ENCODE measurements around the gene CHERP.
A peak's percentile ranks its signal among the peaks of the same experiment; 100 is the strongest.

Gene CHERP, protein sequence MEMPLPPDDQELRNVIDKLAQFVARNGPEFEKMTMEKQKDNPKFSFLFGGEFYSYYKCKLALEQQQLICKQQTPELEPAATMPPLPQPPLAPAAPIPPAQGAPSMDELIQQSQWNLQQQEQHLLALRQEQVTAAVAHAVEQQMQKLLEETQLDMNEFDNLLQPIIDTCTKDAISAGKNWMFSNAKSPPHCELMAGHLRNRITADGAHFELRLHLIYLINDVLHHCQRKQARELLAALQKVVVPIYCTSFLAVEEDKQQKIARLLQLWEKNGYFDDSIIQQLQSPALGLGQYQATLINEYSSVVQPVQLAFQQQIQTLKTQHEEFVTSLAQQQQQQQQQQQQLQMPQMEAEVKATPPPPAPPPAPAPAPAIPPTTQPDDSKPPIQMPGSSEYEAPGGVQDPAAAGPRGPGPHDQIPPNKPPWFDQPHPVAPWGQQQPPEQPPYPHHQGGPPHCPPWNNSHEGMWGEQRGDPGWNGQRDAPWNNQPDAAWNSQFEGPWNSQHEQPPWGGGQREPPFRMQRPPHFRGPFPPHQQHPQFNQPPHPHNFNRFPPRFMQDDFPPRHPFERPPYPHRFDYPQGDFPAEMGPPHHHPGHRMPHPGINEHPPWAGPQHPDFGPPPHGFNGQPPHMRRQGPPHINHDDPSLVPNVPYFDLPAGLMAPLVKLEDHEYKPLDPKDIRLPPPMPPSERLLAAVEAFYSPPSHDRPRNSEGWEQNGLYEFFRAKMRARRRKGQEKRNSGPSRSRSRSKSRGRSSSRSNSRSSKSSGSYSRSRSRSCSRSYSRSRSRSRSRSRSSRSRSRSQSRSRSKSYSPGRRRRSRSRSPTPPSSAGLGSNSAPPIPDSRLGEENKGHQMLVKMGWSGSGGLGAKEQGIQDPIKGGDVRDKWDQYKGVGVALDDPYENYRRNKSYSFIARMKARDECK

DNA sequence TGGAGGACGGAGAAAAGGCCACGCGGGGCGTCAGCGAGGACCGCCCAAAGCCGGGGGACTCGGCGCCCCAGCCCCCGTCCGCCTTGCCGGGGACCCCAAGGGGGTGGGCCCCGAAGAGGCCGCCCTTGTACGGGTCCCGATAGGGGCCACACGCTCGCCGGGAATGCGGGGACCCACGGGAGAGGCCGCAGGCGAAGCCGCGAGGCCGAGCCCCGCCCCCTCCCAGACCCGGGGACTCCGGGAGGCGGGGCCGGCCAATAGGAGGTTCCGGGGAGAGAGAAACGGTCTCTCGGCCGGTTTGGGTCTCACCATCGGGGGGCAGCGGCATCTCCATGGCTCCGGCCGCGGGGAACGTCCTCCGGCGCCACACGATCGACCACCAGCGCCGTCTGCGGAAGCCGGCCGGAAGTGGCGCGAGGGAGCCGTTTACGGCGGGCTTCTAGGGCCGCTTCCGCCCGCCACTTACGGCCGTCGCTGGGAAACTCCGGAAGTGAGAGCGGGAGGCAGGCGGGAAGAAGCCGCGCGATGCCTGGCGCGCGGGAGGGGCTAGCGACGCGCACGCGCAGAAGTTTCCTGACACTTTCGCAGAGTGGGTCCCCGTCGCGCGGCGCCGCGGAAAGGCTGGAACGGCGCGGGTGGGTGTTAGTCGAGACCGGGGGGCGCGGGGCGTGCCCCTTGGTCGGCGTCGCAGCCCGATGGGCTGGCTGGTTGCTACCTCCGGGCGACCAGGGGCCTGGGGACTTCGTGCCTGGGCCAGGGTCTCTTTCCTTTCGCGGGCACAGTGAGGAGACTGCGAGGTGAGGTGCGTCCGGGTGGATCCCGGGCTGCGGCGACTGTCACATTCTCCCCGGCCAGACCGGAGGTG lies at the start of gene CHERP:
TSS of gene CHERP (minus strand) at position 393 of the 865 bp plus-strand sequence. CDS start at position 334, 59 bp downstream.
- DNase-seq = peak; percentile 93

DNA sequence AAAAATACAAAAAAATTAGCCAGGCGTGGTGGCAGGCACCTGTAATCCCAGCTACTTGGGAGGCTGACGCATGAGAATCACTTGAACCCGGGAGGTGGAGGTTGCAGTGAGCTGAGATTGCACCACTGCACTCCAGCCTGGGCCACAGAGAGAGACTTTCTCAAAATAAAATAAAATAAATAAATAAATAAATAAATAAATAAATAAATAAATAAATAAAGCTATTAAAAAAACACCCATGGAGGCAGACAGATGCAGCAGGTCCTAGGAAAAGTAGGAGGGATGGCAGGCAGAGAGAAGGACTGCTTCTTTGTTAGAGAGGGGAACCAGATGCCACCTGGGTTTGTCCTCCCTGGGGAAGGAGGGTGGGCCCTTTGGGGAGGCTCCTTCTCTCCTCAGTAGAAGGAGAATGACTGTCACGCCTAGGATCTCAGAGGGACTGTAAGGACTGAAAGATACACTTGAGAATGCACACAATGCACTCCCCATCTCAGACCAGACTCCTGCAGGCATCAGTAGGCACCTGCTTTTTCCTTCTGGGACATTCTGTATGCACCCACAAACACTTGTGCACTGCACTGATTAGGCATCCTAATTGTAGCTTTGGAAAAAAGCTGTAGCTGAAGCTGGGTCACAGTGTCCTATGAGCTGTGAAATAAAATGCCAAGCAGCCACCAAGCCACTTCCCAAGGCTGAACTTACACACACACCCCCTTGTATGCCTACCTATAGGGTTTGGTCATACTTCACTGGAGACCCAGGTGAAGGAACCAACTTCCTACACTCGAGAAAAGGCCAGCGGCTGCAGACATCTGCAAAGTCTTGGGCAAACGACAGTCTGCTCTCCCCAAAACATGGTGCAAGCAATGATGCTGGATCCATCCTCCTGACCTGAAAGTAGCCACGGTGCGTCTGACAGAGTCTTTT lies 48.9 kb upstream of the CHERP start:
- no peak for DNase-seq

DNA sequence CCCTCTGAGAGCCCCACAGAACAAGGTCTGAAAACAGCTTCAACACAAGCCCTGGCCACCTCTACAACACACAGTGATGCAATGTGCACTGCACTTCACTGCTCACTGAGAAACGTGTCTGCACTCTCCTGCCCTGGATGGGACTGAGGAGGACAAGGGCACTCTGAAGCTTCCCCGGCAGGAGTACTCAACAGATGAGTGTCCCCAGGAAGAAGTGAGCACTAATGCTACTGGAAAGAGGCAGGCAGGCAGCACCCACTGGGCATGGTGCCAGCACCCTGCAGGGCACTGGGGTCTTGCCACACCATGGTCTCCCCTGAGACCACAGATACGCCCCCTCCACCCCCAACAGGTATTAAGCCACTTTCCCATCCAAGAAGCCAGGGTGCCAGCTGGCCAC lies 47.7 kb upstream of the CHERP start:
- DNase-seq = peak; percentile 27

DNA sequence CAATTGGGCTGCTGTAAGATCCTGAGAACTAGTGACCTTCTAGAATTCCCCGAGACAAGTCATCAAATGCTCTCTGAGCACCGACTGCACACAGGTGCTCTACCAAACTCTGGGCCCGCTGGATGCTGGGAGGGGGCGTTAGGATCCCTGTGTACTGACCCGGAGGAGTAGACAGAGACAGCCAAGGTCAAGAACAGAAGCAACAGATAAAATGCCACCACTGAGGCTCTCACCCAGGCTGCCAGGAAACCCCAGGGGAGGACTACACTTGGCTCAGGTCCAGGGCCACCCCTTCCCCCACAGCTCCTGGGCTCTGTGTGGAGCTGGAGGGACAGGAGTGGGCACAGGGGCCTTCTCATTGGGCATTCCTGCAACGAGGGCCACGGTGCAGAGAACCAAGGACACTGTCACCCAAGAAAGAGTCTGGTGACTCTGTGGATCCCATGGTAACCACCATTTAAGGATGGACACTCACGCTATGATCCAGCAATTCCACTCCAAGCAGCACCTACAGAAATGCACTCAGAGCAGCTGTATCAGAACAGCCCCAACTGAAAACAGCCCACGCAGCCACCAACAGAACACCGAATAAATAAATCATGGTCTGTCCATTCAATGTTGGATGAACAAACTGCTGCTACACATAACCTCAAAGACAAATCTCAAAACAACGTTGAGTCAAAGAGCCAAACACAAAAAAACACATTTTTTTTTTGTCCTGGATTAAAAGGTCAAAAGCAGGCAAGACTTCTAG lies 46.8 kb upstream of the CHERP start:
- DNase-seq = no peak

DNA sequence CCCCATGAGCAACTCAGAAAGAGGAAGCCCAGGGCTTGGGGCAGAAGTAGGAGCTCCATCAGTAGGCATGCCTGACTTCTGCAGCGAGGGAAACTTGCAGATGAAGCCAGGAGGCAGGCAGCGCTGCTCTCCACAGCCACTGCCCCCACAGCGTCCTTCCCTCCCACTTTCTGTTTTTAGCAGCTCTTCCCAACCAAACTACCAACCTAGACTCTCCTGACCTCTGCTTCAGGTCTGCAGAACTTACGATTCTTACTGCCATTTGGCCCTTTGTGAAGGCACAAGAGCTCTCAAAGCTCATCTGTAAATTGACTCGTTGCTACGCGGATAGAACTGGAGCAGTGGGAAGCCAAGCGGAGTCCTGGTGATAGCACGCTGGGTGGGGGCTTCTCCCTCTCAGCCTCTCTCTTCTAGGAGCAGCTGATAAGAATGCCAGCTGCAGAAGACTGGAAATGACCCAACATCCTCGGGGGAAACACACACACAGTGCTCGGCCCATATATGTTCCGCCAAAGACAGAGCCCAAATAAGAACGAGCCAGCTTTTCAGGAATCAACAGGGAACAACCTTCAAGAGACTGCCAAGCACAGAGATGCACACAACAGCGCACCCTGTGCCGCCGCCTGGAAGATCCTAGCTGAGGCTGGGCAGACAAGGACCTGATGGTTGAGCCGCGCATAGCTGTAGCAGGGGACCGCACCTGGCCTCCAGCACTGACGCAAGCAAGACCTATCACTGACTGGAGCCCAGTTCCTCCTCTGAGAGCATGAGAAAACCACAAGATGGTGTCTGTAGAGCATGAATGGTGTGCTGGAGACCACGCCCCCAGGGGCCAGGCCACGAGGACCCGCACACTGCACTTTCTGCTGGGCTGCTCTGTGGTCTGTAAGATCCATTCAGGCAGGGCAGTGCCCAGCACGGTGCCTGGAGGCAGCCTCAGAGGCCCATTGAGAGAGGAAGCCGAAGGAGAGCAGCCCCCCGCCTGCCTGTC lies 45.9 kb upstream of the CHERP start:
- DNase-seq = peak; percentile 86

DNA sequence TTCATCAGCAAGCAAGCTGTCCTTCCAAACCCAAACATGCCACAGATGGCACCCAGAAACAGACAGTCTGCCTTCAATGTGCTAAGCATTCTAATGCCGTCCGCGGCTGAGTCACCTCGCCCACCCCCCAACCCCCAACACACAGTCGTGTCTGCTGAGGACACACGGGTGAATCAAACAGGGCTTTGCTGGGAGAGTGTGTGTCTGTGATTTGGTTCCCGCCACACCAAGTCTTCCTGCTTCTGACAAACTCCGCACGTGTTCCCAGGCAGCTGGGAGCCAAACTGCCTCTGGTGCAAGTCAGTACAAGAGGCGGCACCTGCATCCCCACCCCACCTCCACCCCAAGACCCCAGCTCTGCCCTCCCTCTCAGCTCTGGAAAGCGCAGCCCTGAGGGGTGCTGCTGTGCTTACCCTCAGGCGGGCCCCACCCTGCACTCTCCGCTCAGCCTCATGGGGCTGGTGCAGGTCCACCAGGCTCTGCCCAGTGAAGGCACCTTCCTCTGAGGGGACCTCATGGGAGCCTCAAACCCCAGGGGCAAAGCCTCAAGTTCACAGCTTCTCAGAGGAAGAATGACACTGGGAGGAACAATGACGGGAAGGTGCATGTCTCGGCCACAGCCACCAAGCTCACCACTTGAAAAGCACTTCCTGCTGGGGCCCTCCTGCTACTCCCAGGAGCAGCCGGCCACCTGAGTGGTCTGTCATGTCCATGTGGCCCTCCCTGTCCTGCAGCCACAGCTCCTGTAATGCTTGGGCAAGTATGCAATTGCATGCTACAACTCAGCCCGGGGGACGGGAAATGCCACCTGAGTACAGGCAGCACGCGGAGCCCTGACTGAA lies 45.0 kb upstream of the CHERP start:
- no peak for DNase-seq

DNA sequence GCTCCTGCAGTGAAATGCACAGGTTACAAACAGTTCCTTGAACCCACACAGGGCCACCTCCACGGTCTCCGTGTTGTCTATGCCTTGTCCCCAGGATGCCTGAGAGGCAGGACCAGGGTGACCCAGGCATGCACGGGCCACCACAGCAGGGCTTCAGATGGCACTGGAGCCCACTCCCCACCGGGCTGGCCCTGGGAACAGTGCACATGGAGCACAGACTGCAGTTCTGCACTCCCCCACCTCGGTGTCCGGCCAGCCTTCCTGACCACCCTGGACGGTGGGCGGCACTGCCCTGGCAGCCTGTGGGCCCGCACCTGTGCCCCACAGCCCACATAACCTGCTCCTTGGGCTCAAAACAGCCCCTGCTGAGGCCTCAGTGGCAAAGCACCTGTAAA lies 44.2 kb upstream of the CHERP start:
- no peak for DNase-seq

DNA sequence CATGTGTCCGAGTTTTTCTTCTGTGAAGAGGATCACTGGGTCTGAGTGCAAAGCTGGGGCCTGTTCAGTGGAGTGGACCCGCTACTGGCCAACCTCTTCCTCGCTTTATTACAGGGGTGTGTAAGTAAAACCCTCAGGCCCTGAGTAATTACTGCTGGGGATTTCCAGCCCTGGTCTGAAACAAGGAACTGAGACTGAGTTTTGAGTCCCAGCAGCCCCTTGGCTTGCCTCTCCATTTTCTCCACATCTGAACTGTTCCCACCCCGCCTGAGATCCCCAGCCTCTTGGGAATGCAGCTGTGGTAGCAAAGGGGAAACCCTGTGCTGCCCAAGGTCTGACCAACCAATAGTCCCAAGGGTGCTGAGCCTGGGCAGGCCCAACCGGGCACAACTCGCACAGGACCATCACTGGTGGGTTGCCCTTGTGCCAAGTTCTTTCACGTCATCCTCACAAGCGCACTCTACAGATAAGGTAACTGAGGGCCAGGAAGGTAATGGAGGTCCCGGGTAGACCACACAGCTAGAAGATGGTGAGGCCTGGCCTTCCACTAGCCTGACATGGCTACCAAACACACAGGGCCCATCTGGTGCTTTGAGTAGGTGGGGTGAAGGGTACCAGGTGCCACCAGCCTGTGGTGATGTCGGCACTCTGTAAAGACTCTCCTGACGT lies 43.7 kb upstream of the CHERP start:
- DNase-seq = no peak

DNA sequence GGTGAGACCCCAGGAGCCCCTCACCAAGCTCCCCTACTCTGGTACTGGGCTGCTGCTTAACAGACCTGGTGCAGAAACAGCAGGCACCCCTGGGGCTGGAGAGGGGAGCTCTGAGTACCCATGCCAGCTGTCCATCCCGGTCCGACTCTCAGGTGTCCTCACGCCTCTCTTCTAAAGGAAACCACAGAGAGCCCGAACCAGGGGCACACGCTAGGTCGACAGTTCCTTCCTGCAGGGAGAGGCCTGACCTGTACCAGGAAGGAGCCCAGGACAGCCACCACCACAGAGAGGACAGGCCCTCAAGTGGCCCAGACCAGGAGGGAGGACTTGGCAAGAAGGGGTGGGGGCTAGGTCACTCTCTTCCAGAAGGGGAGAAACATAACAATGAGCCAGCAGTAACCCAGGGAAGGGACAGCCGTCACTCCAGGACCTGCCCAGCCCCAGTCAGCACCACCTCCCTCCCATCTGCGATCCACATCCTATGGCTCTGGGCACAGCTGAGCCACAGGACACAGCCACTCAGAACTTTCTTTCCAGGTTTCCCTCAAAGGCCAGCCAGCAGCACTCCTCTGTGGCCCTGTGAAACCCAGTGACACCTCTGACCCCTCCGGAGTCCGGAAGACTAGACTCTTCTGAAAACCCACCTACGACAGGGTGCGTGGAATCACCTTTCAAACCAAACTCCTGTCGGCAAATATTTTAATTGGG lies 43.0 kb upstream of the CHERP start:
- DNase-seq = no peak

DNA sequence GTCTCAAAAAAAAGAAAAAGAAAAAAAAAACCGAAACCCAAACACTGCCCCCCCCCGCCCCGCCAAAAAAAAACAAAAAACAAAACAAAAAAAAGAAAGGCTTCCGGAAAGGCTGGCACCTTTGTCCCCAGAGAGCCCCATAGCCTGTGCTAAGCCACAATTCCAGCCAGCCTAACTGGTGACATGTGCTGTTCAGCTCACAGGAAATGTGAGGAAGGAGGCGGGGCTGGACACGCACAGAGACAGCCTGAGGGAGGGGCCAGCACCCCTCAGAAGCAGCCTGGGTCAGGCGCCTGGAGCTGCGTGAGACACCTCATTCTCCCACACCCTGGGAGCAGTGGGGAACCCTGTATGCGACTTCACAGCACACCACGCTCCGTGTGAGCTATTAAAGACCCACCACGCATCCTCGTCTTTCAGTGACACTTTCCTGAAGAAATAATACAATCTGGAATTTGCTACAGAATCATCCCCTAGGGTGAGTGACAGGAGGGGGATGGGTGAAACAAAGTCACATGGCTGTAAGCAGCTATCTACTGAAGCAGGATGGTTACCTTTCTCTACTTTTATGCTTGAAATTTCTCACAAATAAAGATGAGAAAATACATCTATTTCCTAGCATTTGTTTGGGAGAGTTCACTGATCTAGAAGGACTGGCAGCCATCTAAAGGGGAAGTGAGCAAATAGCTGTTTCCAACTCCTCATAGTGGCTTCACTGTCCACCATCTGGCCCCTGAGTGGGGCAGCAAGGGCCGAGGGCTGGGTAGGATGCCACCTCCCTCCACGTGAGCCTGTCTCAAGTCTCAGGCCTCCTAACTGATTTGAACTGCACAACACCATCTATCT lies 42.2 kb upstream of the CHERP start:
- peak; percentile 33 for DNase-seq

DNA sequence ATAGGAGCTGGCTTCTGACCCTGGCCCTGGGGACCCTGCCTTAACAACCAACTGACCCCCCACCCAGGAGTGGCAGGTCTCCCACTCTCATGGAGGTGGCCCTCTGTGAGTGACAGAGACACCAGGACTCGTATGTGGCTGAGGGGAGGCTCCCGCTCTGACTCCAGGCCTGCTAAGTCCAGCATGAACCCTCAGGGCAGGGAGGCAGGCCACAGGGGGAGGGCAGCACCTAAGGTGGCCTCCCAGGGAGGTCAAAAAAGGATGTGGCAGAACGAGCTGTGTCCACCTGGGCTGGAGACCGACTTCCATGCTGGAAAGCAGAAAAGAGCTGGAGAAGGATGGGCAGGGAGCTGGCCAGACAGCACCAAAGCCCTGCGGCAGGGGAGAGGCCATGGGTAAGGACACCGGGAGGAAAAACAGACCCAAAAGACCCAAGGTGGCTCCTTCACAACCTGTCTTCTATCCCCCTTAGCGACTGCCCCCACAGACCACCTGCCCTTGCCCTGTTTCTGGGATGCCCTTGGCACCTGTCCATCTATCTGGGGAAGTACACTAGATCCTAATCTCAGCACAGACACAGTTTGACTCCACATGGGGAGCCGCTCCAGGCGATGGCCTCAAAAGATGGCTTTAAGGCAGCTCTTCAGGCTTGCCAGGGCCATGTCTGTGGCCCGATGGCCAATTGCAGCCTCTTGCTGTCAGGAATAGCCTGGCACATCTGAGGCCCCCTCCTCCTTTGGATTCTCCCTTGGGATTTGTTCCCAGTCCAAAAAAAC lies 40.4 kb upstream of the CHERP start:
- DNase-seq = no peak

DNA sequence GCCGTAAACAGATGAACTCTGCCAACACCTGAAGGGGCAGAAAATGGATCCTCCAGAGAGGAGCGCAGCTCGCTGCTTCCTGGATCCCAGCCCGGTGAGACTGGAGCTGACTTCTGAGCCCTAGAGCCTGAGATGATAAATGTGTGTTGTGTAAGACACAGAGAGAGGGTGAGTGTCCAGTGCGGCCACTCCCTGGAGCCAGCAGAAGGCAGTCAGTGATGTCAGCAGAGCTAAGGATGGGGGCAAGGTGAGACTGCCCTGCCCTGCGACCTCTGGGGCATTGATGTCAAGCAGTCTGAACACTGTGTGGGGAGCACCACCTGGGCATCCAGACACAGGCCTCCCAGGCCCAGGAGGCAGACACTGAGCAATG lies 39.7 kb upstream of the CHERP start:
- no peak for DNase-seq

DNA sequence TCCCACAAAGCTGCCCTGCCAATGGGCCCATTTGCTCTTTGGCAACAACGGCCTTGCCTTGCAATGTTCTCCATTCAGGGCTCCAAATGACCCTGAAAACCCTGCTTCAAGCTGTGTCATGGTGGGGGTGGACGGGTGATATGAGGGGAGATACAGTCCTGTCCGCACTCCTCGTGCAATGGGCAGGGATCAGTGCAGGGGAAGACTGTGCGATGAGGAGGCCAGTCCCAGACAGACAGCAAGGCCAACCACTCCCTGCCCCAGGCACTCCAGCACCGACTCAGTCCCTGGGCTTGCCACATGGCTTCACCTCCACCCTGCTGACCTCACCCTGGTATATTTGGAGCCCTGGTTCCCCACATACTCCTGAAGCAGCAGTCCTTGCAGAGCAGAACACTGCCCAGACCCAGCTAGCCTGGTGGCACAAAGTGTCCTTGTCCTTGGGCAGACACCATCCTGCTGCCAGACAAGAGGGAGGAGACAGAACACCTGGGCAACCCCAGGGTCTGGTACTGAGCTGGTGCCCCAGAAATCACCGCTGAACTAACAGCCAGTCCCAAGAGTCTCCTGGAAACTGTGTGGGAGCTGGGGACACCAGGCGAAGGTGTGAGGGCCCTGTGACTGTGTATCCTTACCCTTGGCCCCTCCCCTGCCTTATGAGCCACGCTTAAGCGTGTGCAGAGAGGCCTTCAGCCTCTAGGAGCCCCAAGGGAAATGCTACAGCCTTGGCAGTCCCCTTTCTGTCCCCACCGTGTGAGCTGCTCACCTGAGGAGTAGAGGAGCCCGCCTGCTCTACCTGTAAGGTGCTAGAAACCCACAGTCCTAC lies 39.1 kb upstream of the CHERP start:
- DNase-seq = no peak

DNA sequence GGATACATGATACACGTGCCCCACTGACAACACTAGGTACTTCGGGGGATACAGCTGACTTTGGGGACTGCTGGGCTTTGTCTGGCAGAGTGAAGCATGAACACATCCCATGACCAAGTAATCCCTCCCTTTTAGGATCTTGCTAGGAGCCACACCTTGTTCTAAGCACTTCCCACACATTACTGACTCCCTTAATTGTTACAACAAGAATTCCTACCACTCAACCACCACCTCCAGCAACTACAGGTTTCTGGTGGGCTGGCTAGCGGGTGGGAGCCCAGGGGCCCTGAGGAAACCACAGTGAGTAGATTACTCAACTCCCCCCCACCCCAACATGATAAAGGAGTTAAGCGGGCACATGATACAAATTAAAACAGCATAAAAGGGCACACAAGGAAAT lies 37.1 kb upstream of the CHERP start:
- no peak for DNase-seq

DNA sequence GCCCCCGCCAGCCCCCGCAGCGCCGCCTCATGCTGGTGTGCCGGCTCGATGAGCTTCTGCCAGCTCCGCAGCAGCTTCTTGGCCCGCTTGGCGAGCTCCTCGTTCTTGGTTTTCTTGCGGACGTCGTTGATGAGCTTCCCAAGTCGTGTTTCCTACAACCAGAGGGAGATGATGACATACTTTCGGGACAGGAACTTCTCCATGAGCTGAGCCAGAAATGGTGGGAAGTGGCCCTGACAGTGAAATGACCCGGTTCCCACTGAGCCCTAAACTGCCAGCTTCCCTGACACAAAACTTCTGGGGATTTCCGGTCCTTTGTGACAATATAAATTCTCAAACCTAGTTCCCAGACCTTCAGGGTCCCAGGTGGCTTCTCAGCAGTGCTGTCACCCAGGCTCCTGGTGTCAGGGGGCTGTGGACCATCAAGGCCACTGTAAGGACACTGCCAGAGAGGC lies 35.3 kb upstream of the CHERP start:
- no peak for DNase-seq

Data from SHP77 treated with DMSO at 0.1 percent for 48 hours (cell line).